OCI-LY3 (cell line): ENCODE measurements around the gene SHLD3.

Experiments used
- CTCF ChIP-seq: fragments of 200-600, 300-600 bp; sonication (generic); IDR thresholded peaks from 2 replicates; pipeline ENCODE4 v1.5.1; 2014; ENCODE audit warnings: antibody characterized with exemption, low read length, low read depth
- EZH2phosphoT487 ChIP-seq: fragments of 200-600 bp; shearing (Covaris generic); IDR thresholded peaks from 2 replicates; pipeline ENCODE4 v1.6.1; 2018; ENCODE audit warnings: antibody characterized with exemption, mixed run types, low read depth

- no peak for TF ChIP-seq CTCF
- no peak for TF ChIP-seq EZH2phosphoT487
Measured at GRCh38 chr5:65651144-65651543, 26.3 kb downstream of the SHLD3 start.
